Activated CD8-positive, alpha-beta memory T cell treated with anti-CD3 and anti-CD28 coated beads for 48 hours (primary cell): ENCODE data around the gene ELMOD2.

Experiments used
- DNase-seq, 3 experiments: peaks; one replicate each; pipeline ENCODE4 v3.0.0-alpha.2; 2020; ENCODE audit warnings: low read depth in 2 of 3, low spot score in 2 of 3

Gene ELMOD2

GRCh38 chr4:140579278-140579677 lies 55.3 kb downstream of the ELMOD2 start:
- no peak for DNase-seq

GRCh38 chr4:140581078-140581477 lies 57.1 kb downstream of the ELMOD2 start:
- DNase-seq = no peak

- DNase-seq = no peak
Measured at GRCh38 chr4:140584439-140584838, 60.5 kb downstream of the ELMOD2 start.

GRCh38 chr4:140595065-140595464 lies 71.1 kb downstream of the ELMOD2 start:
- no peak for DNase-seq

- no peak for DNase-seq
Measured at GRCh38 chr4:140600408-140600807, 76.4 kb downstream of the ELMOD2 start.

- no peak for DNase-seq
Measured at GRCh38 chr4:140602714-140603113, 78.7 kb downstream of the ELMOD2 start.

- no peak for DNase-seq
Measured at GRCh38 chr4:140603286-140603685, 79.3 kb downstream of the ELMOD2 start.
